Stimulated activated CD4-positive, alpha-beta T cell treated with anti-CD3 and anti-CD28 coated beads, Interleukin-4, amount 100 ng/mL, for 24 hours (primary cell): ENCODE measurements around the gene SPECC1.
"Not testable (repeated sequence)": the region's sequence is repeated elsewhere in the genome, so short reads cannot be mapped to it uniquely, and the experiment has no call there.

ENCODE experiments used
- DNase-seq: peaks from one replicate; pipeline ENCODE4 v3.0.0-alpha.2; 2020

SPECC1 gene

DNA sequence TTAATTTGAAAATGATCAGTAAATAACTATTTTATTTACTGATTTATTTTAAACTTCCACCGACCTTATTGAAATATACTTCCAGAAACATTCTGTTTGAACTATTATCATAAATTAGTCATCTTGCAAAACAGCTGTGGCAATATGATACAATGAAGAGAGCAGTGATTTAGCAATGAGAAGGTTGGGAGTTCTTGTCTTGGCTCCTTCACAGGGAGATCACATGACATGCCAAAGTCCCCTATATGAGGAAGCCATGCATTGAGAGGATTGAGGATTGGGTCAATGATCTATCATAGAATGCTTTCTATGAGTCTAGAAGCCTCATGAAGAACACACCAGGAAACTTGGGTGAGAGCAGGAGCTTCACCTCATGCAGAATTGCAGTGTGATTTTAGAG lies 235.5 kb downstream of the SPECC1 start:
- DNase-seq = no peak

DNA sequence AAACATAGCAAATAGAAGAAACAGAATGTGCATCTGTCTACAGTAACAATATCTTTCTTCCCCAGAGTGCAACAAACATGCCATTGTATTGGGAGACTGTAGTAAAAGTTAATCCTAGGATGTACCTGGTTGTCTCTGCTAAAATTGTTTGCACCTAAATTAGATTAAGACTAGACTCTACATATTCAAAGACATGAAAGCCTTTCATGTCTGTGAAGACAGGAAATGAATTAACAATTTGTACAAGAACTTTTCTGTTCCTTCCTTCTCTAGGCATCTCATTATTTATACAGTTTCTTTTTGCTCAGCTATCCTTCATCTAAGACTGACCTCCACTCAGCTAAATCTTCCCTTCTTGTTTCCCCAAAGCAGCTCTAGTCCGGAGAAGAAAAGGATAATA lies 237.5 kb downstream of the SPECC1 start:
- DNase-seq = no peak

DNA sequence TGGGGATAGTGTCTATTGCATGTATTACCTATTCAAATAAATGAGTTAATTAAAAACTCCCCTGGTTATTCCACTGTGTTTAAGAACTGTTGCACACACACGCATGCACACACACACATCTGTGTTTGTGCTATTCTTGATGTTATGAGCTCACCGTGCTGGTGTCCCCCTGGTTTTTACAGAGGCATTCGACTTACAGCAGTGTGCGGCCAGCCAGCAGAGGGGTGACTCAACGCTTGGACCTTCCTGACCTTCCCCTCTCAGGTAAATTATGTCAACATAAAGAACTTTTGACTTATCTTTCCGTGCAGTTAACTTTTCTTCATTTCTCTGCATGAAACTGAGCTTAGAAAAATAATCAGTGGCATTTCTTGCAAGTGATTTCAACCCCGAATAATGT lies 244.2 kb downstream of the SPECC1 start:
- DNase-seq = no peak

DNA sequence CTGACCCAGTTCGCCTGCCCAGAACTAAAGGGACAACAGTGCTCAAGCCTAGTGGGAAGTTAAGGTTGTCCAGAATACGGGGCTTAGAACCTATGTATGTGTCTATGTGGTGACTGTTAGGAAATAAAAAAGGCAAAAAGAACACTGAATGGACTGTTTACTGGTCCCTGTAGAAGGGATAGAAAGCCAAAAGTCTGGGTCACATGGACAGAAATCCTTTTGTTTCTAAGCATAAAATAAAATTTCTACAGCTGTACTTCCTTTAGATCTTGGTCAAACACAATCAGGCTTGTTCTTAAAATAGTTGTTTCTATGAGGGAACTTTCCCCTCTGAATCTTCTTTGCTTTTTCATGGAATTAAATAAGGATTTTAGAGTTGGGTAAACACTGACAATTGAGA lies 245.4 kb downstream of the SPECC1 start:
- no peak for DNase-seq

DNA sequence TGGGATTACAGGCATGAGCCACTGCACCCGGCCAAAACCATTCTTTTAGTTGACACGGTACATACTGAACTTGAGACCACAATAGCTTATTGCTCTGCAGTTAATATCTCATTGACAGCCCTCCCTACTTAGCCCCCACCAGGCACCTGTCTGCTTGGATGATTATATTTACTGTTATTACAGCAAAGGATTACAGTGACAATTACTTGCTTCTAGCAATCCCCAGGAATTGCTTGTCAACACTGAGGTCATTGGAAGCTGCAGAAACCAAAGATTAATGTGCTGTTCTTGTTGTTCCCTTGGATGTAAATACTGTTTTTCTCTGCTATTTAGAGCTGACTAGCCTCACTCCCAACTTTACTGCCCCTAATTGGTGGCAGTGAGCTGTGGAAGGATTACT lies 247.0 kb downstream of the SPECC1 start:
- DNase-seq = no peak

DNA sequence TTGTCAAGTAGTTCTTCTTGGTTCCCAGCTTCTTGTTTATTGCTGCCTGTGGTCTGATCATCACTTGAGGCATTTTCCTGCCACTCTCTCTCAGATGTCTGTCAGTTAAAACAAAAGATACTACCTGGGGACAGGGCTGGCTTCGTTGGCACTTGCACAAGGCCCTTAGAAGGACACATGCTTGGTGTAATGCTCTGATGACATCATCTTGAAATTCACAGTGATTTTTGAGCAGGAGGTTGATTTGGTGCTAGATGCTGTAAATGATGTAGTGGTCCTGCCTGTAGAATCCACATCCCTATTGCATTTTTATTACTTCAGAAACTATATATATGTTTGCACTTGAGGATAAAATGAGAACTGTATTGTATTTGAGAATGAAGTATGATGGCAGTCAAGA lies 247.8 kb downstream of the SPECC1 start:
- DNase-seq = no peak

DNA sequence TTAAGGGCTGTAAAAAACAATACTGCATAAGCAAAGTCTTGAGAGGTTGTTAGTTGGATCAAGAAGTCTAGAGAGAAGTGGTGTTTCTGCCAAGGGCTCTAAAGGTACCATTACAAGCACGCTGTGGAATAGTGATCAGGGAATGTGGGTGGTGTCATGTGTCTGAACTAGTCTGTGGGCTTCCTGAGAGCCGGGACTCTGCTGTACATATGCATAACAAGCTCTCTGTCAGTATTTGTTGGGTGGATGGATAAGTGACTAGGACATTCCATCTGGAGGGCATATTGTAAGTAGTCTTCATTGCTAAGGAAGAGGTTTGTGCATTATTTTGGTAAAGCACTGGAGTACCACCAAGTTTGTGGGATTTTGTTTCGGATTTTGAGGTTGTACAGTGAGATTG lies 248.6 kb downstream of the SPECC1 start:
- DNase-seq = no peak

DNA sequence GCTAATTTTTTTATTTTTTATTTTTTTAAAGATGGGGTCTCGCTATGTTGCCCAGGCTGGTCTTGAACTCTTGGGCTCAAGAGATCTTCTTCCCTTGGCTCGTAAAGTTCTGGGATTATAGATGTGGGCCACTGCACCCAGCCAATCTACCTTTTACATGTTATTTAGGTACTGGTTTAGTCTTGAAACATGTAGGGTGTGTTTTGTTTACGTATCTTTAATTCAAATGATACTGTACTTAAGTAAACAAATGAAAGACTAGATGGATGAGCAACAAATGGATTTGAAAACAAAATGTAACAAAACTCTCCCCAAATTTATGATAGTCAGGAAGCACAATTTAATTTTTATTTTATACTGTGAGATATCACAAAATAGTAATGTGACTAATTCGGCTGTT lies 250.5 kb downstream of the SPECC1 start:
- DNase-seq = no peak

DNA sequence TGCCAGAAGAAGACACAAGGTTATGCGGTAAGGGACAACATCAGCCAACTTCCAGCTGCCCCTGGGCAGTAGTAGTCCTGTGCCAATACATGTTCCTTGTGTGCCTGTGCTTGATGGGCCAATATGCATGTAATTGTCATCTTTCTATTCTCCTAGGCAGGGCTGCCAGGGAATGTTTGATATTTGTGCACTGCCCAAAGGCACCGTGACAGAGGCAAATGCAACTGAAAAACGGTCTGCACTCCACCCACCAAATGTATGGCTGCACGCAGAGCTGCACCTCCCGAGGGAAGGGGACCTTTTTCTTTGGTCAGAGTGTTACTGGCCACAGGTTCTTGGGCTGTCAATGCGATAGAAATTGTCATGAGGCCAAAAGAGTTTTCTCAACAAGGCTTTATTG lies 251.1 kb downstream of the SPECC1 start:
- DNase-seq = no peak

DNA sequence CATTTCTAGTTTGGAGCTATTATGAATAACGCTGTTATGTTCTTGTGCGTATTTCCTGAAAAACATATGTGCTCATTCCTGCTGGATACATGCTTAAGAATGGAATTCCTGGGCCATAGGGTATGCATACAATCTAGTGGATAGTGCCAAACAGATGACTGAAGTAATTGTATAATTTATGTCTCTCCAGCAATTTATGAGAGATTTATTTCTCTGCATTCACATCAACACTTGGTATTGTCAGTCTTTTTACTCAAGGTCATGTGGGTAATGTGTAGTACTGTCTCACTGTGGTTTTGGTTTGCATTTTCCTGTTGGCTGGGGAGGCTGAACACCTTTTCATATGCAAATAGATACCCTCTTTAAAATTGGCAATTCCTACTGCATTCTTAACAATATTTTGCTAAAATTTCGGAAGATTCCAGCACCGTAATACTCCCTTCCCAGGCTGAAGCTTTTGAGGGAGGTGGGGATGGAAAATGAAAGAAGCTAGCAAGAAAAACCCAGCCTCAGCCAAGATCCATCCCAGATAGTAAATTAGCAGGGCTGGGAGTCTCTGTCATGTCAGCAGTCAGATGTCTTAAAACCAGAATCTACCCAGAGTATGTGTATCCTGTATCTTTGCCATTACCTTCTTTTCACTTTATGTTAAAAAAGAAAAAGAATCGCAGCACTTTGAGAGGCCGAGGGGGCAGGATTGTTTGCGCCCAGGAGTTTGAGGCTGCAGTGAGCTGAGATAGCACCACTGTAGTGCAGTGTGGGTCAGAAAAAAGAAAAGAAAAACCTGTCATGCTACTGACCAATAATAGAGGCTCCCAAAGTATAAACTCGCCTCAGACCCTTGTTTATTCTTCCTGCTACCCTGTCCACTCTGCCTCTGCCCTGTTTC lies 253.3 kb downstream of the SPECC1 start:
- no peak for DNase-seq

DNA sequence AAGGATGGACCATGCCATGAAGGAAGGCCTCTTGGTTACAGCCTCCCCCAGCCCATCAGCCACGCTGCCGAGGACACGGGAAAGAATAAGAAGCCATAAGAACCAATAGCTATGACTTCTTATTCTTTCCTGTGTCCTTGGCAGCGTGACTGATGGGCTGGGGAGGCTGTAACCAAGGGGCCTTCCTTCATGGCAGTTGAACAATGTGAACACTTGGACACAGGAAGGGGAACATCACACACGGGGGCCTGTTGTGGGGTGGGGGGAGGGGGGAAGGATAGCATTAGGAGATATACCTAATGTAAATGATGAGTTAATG lies 253.9 kb downstream of the SPECC1 start:
- not testable (repeated sequence) for DNase-seq

DNA sequence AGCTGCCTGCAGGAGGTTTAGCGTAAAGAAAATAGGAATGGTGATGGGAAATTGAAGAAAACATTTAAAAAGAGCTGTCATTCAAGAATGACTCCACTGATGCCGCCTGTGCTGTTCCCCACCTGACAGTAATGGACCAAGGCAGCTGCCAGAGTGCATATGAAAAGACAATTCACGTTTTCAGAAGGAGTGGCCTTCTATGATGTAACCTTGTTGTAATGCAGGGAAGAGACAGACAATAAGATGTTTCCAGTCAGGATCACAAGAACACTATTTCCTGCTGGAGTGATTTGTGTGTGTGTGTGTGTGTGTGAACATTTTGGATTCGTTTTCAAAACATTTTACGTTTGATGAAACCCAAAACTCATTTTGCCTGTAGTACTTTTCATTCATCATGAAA lies 254.4 kb downstream of the SPECC1 start:
- no peak for DNase-seq

DNA sequence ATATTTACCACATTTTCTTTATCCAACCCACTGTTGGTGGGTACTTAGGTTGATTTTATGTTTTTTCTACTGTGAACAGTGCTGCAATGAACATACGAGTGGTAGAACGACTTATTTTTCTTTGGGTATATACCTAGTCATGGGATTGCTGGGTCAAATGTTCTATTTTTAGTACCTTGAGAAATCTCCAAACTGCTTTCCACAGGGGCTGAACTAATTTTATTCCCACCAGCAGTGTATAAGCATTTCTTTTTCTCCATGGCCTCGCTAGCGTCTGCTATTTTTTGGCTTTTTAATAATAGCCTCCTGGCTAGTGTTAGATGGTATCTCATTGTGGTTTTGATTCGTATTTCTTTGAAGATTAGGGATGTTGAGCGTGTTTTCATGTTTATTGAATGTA lies 255.8 kb downstream of the SPECC1 start:
- no peak for DNase-seq

DNA sequence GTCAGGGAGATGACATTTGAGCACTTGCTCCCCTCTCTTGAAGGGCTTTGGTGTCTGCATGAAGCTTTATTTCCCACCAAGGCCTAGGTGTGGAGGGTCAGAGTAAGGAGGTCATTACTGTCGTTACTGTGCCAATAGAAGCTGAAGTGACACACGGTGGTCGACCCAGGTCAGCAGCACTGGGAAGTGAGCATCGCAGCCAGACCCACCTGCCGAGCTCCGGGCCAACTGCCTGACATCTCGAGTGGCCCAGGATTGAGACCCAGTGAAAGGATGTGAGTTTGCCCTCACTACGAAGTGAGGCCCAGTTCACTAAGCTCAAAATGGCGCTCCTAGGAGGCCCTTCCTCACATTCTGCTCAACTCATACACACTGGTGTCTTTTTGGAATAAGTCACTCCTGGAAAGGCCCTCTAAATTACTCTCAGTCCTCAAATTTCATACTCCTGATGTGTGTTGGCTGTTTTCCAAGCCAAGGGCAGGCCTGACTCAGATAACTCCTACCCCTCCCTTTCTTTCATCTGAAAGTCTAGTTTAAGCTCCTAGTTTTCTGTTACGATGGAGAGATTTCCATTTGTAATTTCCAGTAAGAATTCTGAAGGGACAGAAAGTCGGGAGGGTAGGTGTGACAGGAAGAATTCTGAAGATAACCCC lies 257.8 kb downstream of the SPECC1 start:
- no peak for DNase-seq

DNA sequence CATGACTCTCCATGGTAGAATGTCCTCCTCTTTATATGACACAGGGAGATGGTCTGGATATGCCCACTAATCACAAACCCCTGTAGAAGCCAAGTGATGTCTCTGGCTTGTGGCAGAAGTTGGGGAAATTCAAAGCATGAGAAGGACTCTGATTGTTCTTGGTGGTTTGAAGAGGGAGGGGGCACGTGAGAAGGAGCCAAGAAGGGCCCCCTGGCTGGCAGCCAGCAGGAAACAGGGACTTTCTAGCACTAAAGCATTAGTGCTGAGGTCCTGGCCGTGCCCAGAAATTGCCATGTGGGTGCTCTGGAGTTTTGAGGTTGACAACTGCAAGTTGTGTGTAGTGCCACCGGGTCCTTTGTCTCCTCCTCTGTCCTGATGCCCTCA lies 258.3 kb downstream of the SPECC1 start:
- peak; percentile 19 for DNase-seq

DNA sequence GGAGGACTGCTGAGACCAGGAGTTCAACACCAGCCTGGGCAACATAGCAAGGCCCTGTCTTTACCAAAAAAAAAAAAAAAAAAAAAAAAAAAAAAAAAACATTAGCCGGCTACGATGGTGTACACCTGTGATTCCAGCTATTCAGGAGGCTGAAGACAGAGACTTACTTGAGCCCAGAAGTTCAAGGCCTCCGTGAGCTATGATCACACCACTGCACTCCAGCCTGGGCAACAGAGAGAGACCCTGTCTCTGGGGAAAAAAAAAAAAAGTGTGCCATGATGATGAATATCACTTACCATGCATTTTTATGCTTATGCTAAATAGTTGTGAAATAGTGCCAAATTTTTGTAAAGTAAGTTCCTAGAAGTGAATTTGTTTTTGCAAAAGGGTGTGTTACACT lies 261.2 kb downstream of the SPECC1 start:
- no peak for DNase-seq

DNA sequence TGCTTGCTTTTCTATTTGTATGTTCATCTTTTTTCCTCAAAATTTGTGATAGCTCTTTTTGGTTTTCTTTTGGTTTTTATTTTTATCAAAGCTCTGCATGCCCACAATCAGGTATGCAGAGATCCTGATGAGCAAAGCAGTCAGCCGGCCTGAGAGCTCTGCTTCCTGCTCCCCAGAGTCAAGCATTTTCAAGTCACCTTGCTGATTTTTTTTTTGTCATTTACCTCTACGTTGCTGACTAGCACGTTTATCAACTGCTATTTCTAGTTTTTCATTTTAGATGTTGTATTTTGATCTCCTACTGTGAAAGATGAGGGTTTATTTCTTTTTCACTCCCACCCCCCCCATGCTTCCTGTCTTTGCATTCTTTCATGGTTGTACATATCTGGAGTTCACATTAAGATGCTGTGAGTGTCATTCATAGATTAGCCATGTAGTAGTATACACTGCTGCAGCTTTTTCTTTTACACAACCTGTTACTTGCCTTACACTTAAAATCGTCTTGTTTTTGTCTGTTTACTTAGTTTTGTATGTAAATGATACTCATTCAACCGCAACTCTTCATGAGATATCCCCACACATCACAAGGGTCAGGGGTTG lies 262.0 kb downstream of the SPECC1 start:
- no peak for DNase-seq

DNA sequence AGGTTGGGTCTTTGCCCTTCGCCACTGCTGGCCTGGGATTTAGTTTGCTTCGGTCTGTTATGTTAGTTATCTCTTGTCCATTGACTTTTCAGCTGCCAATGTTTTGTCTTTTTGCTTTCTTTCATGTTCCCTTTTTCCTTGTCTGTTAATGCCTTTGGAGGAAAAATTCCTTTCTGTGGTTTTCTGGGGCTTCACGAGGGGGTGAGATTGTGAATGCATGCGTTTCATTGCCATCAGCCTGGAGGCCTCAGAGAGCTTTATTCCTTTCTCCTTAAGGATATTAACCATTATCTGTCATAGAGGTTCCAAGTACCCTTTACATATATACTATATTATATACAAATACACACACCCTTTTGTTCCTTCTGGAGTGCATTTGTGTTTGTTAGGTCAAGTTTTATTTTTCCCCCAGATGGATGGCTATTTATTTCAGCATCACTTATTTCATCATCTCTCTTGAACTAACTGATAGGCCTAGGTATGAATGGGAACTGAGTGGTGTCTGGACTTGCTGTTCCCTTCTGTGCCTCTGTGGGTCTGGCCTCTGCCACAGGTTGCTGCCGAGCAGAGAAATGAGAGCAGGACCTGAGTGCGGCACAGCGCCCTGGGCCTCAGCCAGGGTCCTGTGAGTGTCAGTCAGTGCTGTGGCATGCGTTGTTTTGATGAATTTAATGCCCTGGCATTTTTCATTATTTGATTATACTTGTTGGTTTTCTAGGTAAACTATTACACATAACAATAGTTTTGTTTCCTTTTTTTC lies 264.8 kb downstream of the SPECC1 start:
- peak; percentile 13 for DNase-seq

DNA sequence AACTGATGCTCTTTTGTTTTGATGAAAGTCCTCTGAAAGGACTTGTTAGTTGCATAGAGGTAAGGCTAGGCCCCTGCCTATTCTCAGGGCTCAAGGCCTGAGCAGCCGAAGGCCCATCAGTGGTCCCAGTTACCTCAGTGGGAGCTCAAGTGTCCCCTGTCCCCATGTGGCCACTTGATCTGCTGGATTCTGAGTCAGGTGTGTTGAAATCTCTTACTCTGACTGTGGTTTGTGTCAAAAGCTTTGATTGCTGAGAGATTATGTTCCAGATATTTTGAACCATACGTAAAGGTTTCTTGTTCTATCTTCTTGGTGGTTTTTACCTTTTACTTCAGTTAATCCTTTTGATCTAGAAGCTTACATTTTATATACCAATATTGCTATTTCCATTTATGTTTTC lies 266.5 kb downstream of the SPECC1 start:
- DNase-seq = no peak

DNA sequence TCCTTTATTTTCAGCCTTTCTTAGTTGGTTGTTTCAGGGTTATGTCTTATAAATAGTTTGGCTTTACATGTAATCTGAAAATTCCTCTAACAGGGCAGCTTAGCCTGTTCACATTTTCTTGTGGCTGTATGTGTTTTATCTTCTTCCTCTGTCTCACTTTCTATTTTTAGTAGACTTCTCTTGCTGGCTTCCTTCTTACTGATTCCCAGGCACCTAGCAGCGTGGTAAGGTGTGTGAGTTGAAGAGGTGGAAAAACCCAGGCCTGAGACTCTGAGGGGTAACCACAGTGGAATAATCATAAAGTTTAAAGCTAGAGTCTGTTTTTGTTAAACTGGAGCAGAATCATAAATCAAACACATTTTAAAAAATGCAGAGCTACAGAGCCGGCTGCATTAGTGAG lies 267.3 kb downstream of the SPECC1 start:
- DNase-seq = no peak

DNA sequence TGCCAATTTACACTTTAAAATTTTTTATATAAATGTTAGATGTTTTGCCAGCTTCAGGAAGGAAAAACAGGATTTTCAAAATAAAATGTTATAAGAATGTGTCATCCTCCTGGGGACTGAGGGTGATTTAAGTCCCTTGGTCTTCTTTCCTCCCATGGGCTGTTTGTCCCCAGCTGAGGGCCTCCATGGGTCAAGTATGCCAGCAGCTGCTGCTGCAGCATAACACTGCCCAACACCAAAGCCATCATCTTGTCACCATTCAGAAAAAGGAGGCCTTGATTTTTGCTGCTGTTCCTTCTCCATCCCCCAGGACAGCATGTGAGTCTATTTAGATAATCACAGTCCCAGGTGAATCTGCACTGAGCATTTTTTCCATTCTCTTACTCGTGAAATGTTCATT lies 269.6 kb downstream of the SPECC1 start:
- DNase-seq = no peak

DNA sequence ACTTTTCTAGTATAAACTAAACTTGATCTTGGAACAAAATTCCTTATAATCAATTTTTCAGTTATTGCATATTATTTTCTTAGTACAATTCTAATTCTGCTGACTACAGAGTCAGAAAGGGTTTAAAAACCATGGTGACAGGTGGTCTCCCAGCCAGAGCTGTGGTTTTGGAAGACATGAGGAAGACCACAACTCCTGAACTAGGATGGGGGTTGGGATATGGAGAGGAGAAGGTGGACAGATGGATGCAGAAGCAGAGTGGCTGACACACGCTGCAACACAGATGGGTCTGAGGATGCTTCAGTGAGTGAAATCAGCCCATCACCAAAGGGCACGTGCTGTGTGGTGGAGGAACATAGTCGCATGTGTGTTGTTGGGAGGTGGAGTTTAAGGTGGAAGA lies 270.5 kb downstream of the SPECC1 start:
- no peak for DNase-seq

DNA sequence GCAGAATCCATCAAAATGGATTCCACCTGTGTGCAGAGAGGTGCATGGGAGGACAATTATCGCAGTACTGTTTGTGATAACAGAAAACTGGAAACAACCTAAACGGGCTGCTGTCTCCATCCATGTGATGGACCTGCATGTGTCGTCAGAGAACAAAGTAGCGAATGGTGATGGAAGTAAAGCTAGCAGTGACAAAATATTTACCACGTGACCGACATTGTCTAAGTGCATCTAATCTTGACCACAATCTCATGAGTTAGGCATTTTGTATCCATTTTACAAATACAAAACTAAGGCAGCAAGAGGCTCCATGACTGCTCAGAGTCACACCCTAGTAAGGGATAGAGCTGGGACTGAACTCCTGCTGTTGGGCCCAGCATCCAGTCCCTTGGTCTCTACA lies 270.9 kb downstream of the SPECC1 start:
- DNase-seq = no peak

DNA sequence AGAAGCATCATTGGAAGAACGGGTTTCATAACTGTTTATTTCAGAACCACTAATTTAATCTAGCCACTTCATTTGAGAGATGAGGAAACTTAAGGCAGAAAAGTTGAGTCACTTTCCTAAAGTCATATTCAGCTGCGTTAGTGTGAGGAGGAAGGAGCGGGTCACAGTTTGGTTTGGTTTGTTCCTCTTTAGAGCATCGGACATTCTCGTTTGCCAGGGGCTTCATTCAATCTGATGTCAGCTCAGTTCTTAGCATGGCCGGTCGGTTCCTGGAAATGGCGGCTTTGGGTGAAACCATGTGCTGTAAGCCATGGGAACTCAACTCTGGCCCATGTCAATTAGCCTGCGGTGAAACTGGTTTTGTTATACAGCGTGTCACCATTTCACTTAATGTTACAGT lies 271.7 kb downstream of the SPECC1 start:
- no peak for DNase-seq
